ENCODE measurements around the gene RNF182.

GRCh38 chr6:13931797-13932402 lies 7.1 kb downstream of the RNF182 start:
- TF ChIP-seq ZBTB7A (IDR thresholded peaks at IDR 0.05; ENCODE audit: low read depth) (no peak), CREB1 (IDR thresholded peaks at IDR 0.05; ENCODE audit: low read depth) (no peak), TAF1 (IDR thresholded peaks at IDR 0.05; ENCODE audit: low read depth) (no peak), USF1 (IDR thresholded peaks at IDR 0.05) (no peak), YY1 (IDR thresholded peaks at IDR 0.05; ENCODE audit: low read depth) (no peak), RAD21 (IDR thresholded peaks at IDR 0.05; ENCODE audit: low read depth) (no peak), EGR1 (IDR thresholded peaks at IDR 0.05) (no peak), FOXM1 (IDR thresholded peaks at IDR 0.05; ENCODE audit: borderline replicate concordance, low read depth) (no peak), REST (IDR thresholded peaks at IDR 0.05; ENCODE audit: low read depth) (no peak), CEBPB (IDR thresholded peaks at IDR 0.05) (no peak)
